ENCODE data around the gene C1QL2. TPM values are rescaled to one million over a fixed set of nuclear protein-coding genes. Genes with fewer than 3 reads are reported as not detected.

C1QL2 gene
- polyA plus RNA-seq, 1 donor from 2014 or later = not detected

- Histone ChIP-seq H3K4me2 (ENCODE audit: low read length) (no peak overlapping the region), H2AFZ (ENCODE audit: low read depth, low read length) (no peak overlapping the region), H3K79me2 (replicated peaks; ENCODE audit: insufficient read depth, low read length) (no peaks in the 10 kb centered on the region), H3K4me3 (ENCODE audit: low read length) (no peak overlapping the region), H3F3A (ENCODE audit: insufficient read depth, low read length, poor library complexity, severe bottlenecking) (no peaks in the 10 kb centered on the region), H3K36me3 (ENCODE audit: insufficient read depth, low read length) (no peaks in the 10 kb centered on the region), H4K20me1 (ENCODE audit: insufficient read depth) (no peaks in the 10 kb centered on the region), H3K27me3 (ENCODE audit: insufficient read depth, low read depth, low read length) (peaks cover 88% of the 10 kb centered on the region), H3K27ac (ENCODE audit: low read length) (no peak overlapping the region), H3K9ac (ENCODE audit: low read length) (no peak overlapping the region), H3K9me2 (ENCODE audit: insufficient read depth, low read length) (no peaks in the 10 kb centered on the region), H3K9me3 (ENCODE audit: low read length) (no peaks in the 10 kb centered on the region)
- TF ChIP-seq CTCF (IDR thresholded peaks at IDR 0.05; ENCODE audit: poor library complexity, severe bottlenecking) = no peak
- TF ChIP-seq TAF1 (IDR thresholded peaks at IDR 0.05; ENCODE audit: low read depth) = no peak
- no peak for TF ChIP-seq RAD21 (conservative IDR thresholded peaks at IDR 0.05)
- no peak for TF ChIP-seq REST (IDR thresholded peaks at IDR 0.05; ENCODE audit: borderline replicate concordance)
- TF ChIP-seq POLR2AphosphoS5 (IDR thresholded peaks at IDR 0.05) = no peak
- TF ChIP-seq EZH2 (IDR thresholded peaks at IDR 0.05; ENCODE audit: borderline replicate concordance, insufficient read depth, low read length, poor library complexity, severe bottlenecking) = no peak
- no peak for TF ChIP-seq EP300 (conservative IDR thresholded peaks at IDR 0.05; ENCODE audit: poor library complexity, severe bottlenecking)
- no peak for TF ChIP-seq SMC3 (conservative IDR thresholded peaks at IDR 0.05; ENCODE audit: poor library complexity)
- no peak for TF ChIP-seq MXI1 (conservative IDR thresholded peaks at IDR 0.05; ENCODE audit: poor library complexity, severe bottlenecking)
Measured at GRCh38 chr2:119109866-119110265, 48.7 kb downstream of the C1QL2 start.

- TF ChIP-seq REST (IDR thresholded peaks at IDR 0.05; ENCODE audit: borderline replicate concordance) = no peak
- no peak for TF ChIP-seq EZH2 (IDR thresholded peaks at IDR 0.05; ENCODE audit: borderline replicate concordance, insufficient read depth, low read length, poor library complexity, severe bottlenecking)
- TF ChIP-seq MXI1 (conservative IDR thresholded peaks at IDR 0.05; ENCODE audit: poor library complexity, severe bottlenecking) = no peak
- no peak for TF ChIP-seq TAF1 (IDR thresholded peaks at IDR 0.05; ENCODE audit: low read depth)
- TF ChIP-seq POLR2AphosphoS5 (IDR thresholded peaks at IDR 0.05) = no peak
- no peak for TF ChIP-seq SMC3 (conservative IDR thresholded peaks at IDR 0.05; ENCODE audit: poor library complexity)
- no peak for TF ChIP-seq RAD21 (conservative IDR thresholded peaks at IDR 0.05)
- no peak for TF ChIP-seq EP300 (conservative IDR thresholded peaks at IDR 0.05; ENCODE audit: poor library complexity, severe bottlenecking)
- TF ChIP-seq CTCF (IDR thresholded peaks at IDR 0.05; ENCODE audit: poor library complexity, severe bottlenecking) = no peak
- H3F3A ChIP-seq (ENCODE audit: insufficient read depth, low read length, poor library complexity, severe bottlenecking) = no peaks in the 10 kb centered on the region
- H3K9me2 ChIP-seq (ENCODE audit: insufficient read depth, low read length) = no peaks in the 10 kb centered on the region
Measured at GRCh38 chr2:119108186-119108585, 50.4 kb downstream of the C1QL2 start.

More at GRCh38 chr2:119108186-119108585, 50.4 kb downstream of the C1QL2 start:
- no peak overlapping the region for H3K9ac ChIP-seq (ENCODE audit: low read length)
- H3K4me3 ChIP-seq (ENCODE audit: low read length) = no peak overlapping the region
- H3K27ac ChIP-seq (ENCODE audit: low read length) = no peak overlapping the region
- H3K36me3 ChIP-seq (ENCODE audit: insufficient read depth, low read length) = no peaks in the 10 kb centered on the region
- H2AFZ ChIP-seq (ENCODE audit: low read depth, low read length) = no peak overlapping the region
- H3K27me3 ChIP-seq (ENCODE audit: insufficient read depth, low read depth, low read length) = peaks cover 83% of the 10 kb centered on the region
- H3K9me3 ChIP-seq (ENCODE audit: low read length) = peaks cover 2% of the 10 kb centered on the region
- no peak overlapping the region for H3K4me2 ChIP-seq (ENCODE audit: low read length)
- no peaks in the 10 kb centered on the region for H4K20me1 ChIP-seq (ENCODE audit: insufficient read depth)
- H3K79me2 ChIP-seq (replicated peaks; ENCODE audit: insufficient read depth, low read length) = no peaks in the 10 kb centered on the region
